Kidney (tissue), 14 donors: ENCODE results near the gene ISX. TPM values are rescaled to one million over a fixed set of nuclear protein-coding genes. Genes with fewer than 3 reads are reported as not detected.

ENCODE experiments used
- DNase-seq, 5 donors: peaks; one replicate each; pipeline ENCODE4 v3.0.0-alpha.2; 2013 to 2020
- FAIRE-seq: peaks from 2 replicates; lab custom pipeline; 2012; peaks lifted over from hg19 to GRCh38; lab: Jason Lieb, UNC
- H3K27ac ChIP-seq, 2 donors: one replicate each; pipeline ENCODE4 v1.7.0; 2013; ENCODE audit warnings: low read depth in 2 of 2, low read length in 2 of 2, inconsistent platforms in 1 of 2
- H3K27me3 ChIP-seq: one replicate; pipeline ENCODE4 v1.7.1; 2013; ENCODE audit warnings: low read length, inconsistent platforms; ENCODE audit not compliant: control insufficient read depth, insufficient read depth
- H3K36me3 ChIP-seq, 3 donors: one replicate each; pipeline versions ENCODE4 v1.7.0 to v1.7.1; 2013; ENCODE audit warnings: low read length in 3 of 3, control low read depth in 1 of 3, inconsistent platforms in 1 of 3; ENCODE audit not compliant: insufficient read depth in 3 of 3, control insufficient read depth in 2 of 3
- H3K4me1 ChIP-seq, 3 donors: one replicate each; pipeline versions ENCODE4 v1.7.0 to v1.7.1; 2013; ENCODE audit warnings: low read length in 3 of 3, inconsistent platforms in 1 of 3, low read depth in 1 of 3; ENCODE audit not compliant: control insufficient read depth in 2 of 3, insufficient read depth in 2 of 3
- H3K4me3 ChIP-seq, 3 donors: one replicate each; pipeline versions ENCODE4 v1.7.0 to v1.8.1; 2013; ENCODE audit warnings: low read length in 3 of 3, control low read depth in 1 of 3, inconsistent platforms in 1 of 3
- H3K9ac ChIP-seq, 3 donors: one replicate each; pipeline versions ENCODE4 v1.7.0 to v1.7.1; 2013; ENCODE audit warnings: low read length in 3 of 3, control low read depth in 1 of 3, inconsistent platforms in 1 of 3
- H3K9me3 ChIP-seq, 3 donors: one replicate each; pipeline versions ENCODE4 v1.7.0 to v1.7.1; 2013; ENCODE audit warnings: low read length in 3 of 3, control low read depth in 1 of 3, inconsistent platforms in 1 of 3; ENCODE audit not compliant: control insufficient read depth in 2 of 3, insufficient read depth in 1 of 3
- intact Hi-C: fragments of 100-400 bp; cut with DNase I; formaldehyde crosslinking; loops from one replicate; pipeline ENCODE4 v1.11.1; 2022
- polyA plus RNA-seq: library from polyadenylated mRNA; stranded (reverse); fragments of 350-450 nt; fragmentation: Illumina TruSeq; extraction: RNeasy Lipid Tissue Mini Kit (QIAGEN cat#74804); gene quantifications from one replicate; pipeline ENCODE4 v1.2.3, GENCODE V29; 2014; ENCODE audit warnings: low read depth, low replicate concordance; ENCODE audit not compliant: insufficient read depth
- total RNA-seq: library from RNA; stranded (reverse); fragmentation: NEBNext Ultra II Directional; extraction: Animal tissue kit (Norgen Biotek cat#: 25700); gene quantifications from one replicate; pipeline ENCODE4 v1.2.1, GENCODE V29; 2021
- TF ChIP-seq, protein P1 (sequence below): IDR thresholded peaks from 3 replicates; pipeline ENCODE4 v1.5.1; 2012; ENCODE audit warnings: mild to moderate bottlenecking, moderate library complexity, borderline replicate concordance; ENCODE audit not compliant: insufficient read depth; ENCODE audit errors: extremely low read depth
- donor health status: control.
- donor health status: control.
- donor health status: control.
- donor health status: control.
- donor health status: control.
- donor health status: DM: yes; HTN: yes; CAD: no.
- donor health status: Normal renal cell carcinoma (clear cell type).

The ISX gene
- total and polyA plus RNA-seq, 2 donors from 2014 or later, result not detected

DNA sequence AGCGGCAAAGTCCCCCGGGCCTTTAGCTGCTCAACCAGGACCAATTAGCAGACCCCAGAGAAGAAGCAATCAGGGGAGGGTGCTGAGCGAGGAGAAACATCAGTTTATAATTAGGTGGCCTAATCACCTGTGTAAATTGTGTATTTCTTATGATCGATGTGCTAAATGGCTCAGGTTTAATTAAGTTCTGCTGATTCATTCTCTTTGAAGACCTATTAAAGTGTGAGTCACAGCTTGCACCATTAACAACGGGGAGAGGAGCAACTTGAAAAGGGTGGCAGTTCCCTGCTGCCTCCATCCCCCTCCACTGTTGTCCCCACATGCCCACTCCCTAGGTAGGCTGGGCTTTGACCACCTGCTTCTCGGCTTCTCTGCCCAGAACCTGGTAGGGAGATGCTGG lies 10.7 kb downstream of the ISX start:
- no peak for DNase-seq
- intact Hi-C loops, result no loop called here
- H3K27ac ChIP-seq, result no peak overlapping the region
- TF ChIP-seq, protein P1, sequence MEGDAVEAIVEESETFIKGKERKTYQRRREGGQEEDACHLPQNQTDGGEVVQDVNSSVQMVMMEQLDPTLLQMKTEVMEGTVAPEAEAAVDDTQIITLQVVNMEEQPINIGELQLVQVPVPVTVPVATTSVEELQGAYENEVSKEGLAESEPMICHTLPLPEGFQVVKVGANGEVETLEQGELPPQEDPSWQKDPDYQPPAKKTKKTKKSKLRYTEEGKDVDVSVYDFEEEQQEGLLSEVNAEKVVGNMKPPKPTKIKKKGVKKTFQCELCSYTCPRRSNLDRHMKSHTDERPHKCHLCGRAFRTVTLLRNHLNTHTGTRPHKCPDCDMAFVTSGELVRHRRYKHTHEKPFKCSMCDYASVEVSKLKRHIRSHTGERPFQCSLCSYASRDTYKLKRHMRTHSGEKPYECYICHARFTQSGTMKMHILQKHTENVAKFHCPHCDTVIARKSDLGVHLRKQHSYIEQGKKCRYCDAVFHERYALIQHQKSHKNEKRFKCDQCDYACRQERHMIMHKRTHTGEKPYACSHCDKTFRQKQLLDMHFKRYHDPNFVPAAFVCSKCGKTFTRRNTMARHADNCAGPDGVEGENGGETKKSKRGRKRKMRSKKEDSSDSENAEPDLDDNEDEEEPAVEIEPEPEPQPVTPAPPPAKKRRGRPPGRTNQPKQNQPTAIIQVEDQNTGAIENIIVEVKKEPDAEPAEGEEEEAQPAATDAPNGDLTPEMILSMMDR, result no peak
- H3K4me3 ChIP-seq, result no peak overlapping the region
- no peak overlapping the region for H3K9ac ChIP-seq
- FAIRE-seq, result no peak
- H3K27me3 ChIP-seq, result no peaks in the 10 kb centered on the region
- no peaks in the 10 kb centered on the region for H3K36me3 ChIP-seq
- H3K9me3 ChIP-seq, result no peaks in the 10 kb centered on the region
- H3K4me1 ChIP-seq, result no peaks in the 10 kb centered on the region

DNA sequence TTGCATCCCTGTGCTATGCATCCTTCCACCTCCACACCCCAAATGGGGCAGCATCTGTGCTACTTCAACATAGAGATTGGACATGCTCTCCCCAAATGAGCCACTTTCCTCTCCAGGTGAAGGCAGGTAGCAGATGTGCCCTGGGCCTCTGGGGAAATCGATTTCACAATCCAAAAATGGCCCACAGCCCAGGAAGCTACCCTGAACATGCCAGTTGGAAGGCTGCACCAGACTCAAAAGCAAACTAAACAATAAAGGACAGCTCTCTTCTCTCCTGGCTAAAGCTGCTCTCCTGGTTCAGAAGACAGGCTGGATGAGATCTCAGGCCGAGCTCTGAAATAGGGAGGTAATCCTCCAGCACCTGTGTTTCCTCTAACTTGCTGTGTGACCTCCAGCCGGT lies 19.7 kb downstream of the ISX start:
- FAIRE-seq (no peak), DNase-seq (no peak)
- no peak overlapping the region for H3K9ac ChIP-seq
- H3K27me3 ChIP-seq, result no peaks in the 10 kb centered on the region
- no peaks in the 10 kb centered on the region for H3K4me1 ChIP-seq
- no peaks in the 10 kb centered on the region for H3K36me3 ChIP-seq
- intact Hi-C loops, result no loop called here
- no peaks in the 10 kb centered on the region for H3K9me3 ChIP-seq
- TF ChIP-seq, protein P1, result no peak
- H3K27ac ChIP-seq, result no peak overlapping the region
- no peak overlapping the region for H3K4me3 ChIP-seq

DNA sequence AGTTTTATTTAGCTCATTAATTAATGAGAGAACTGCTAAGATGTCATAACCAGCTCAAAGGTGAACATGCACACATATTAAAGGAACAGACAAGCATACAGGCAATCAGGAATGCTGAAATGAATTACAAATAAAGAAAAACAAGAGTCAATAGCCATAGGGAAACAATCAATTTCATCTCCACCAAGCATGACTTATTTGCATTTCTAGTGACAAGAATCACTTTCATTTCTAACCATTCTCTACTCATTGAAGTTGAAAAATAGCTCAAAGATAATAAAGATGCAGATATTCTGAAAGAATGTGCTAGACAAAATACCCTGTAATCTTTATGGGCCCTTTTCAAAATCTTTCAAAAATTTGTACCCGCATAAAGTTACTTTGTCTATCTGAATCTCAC lies 23.2 kb downstream of the ISX start:
- Histone ChIP-seq H3K27ac (no peak overlapping the region), H3K4me3 (no peak overlapping the region), H3K27me3 (no peaks in the 10 kb centered on the region), H3K36me3 (no peaks in the 10 kb centered on the region), H3K9me3 (no peaks in the 10 kb centered on the region), H3K4me1 (no peaks in the 10 kb centered on the region), H3K9ac (no peak overlapping the region)
- no peak for DNase-seq
- intact Hi-C loops, result no loop called here
- no peak for FAIRE-seq
- TF ChIP-seq, protein P1, result no peak

DNA sequence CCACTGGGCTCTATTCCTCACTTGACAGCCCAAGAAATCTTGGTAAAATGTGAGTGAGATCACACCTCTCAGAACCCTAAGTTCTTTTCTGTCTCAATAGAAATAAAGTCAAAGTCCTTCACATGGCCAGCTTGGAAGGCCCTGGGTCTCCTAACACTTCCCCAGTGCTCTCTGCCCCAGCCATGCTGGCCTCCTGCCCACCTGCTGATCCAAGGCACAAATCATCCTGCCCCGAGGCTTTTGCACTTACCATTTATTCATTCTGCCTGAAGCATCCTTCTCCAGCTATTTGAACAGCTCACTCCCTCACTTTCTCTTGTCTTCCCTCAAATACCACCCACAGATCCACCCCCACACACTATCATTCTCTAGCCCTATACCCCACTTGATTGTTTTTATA lies 26.4 kb downstream of the ISX start:
- H3K36me3 ChIP-seq, result no peaks in the 10 kb centered on the region
- H3K9ac ChIP-seq, result no peak overlapping the region
- peaks cover 0 to 3% (median 0%) of the 10 kb centered on the region in 3 donors for H3K9me3 ChIP-seq
- intact Hi-C loops, result no loop called here
- H3K4me3 ChIP-seq, result no peak overlapping the region
- H3K27ac ChIP-seq, result no peak overlapping the region
- TF ChIP-seq, protein P1, result no peak
- DNase-seq (no peak), FAIRE-seq (no peak)
- no peaks in the 10 kb centered on the region for H3K27me3 ChIP-seq
- no peaks in the 10 kb centered on the region for H3K4me1 ChIP-seq
